Rectal smooth muscle tissue (tissue), 1 donor: Measurements from ENCODE around the gene ATG16L1.

Source experiments
- H3K27ac ChIP-seq: one replicate; pipeline ENCODE4 v1.7.0; 2013; ENCODE audit warnings: low read depth, low read length, inconsistent platforms
- H3K27me3 ChIP-seq: one replicate; pipeline ENCODE4 v1.7.0; 2013; ENCODE audit warnings: low read length; ENCODE audit not compliant: control insufficient read depth, insufficient read depth
- H3K36me3 ChIP-seq: one replicate; pipeline ENCODE4 v1.7.0; 2013; ENCODE audit warnings: low read length; ENCODE audit not compliant: control insufficient read depth, insufficient read depth
- H3K4me1 ChIP-seq: one replicate; pipeline ENCODE4 v1.7.0; 2013; ENCODE audit warnings: low read length; ENCODE audit not compliant: control insufficient read depth, insufficient read depth
- H3K4me3 ChIP-seq: one replicate; pipeline ENCODE4 v1.7.0; 2013; ENCODE audit warnings: low read length
- H3K9ac ChIP-seq: one replicate; pipeline ENCODE4 v1.7.0; 2013; ENCODE audit warnings: low read length

ATG16L1 gene

GRCh38 chr2:233267516-233268245 lies 16.2 kb downstream of the ATG16L1 start:
- Histone ChIP-seq H3K4me1 (no peaks in the 10 kb centered on the region), H3K27ac (no peak overlapping the region), H3K4me3 (no peak overlapping the region), H3K27me3 (no peaks in the 10 kb centered on the region), H3K9ac (no peak overlapping the region), H3K36me3 (peaks cover 34% of the 10 kb centered on the region)

GRCh38 chr2:233270366-233270765 lies 18.9 kb downstream of the ATG16L1 start:
- Histone ChIP-seq H3K36me3 (peaks cover 38% of the 10 kb centered on the region), H3K27me3 (no peaks in the 10 kb centered on the region), H3K27ac (no peak overlapping the region), H3K4me3 (no peak overlapping the region), H3K4me1 (no peaks in the 10 kb centered on the region), H3K9ac (no peak overlapping the region)

GRCh38 chr2:233270951-233271350 lies 19.5 kb downstream of the ATG16L1 start:
- H3K9ac ChIP-seq: no peak overlapping the region
- no peak overlapping the region for H3K27ac ChIP-seq
- no peak overlapping the region for H3K4me3 ChIP-seq
- H3K27me3 ChIP-seq: no peaks in the 10 kb centered on the region
- H3K36me3 ChIP-seq: peaks cover 39% of the 10 kb centered on the region
- no peaks in the 10 kb centered on the region for H3K4me1 ChIP-seq

GRCh38 chr2:233271693-233272092 lies 20.2 kb downstream of the ATG16L1 start:
- Histone ChIP-seq H3K27me3 (no peaks in the 10 kb centered on the region), H3K27ac (no peak overlapping the region), H3K9ac (no peak overlapping the region), H3K4me3 (no peak overlapping the region), H3K36me3 (peaks cover 41% of the 10 kb centered on the region), H3K4me1 (no peaks in the 10 kb centered on the region)

GRCh38 chr2:233273120-233273519 lies 21.6 kb downstream of the ATG16L1 start:
- Histone ChIP-seq H3K27me3 (no peaks in the 10 kb centered on the region), H3K4me3 (no peak overlapping the region), H3K9ac (no peak overlapping the region), H3K27ac (no peak overlapping the region), H3K4me1 (no peaks in the 10 kb centered on the region), H3K36me3 (peaks cover 45% of the 10 kb centered on the region)

GRCh38 chr2:233275223-233275622 lies 23.8 kb downstream of the ATG16L1 start:
- Histone ChIP-seq H3K27me3 (no peaks in the 10 kb centered on the region), H3K36me3 (peaks cover 51% of the 10 kb centered on the region), H3K9ac (no peak overlapping the region)

GRCh38 chr2:233278921-233279320 lies 27.4 kb downstream of the ATG16L1 start:
- Histone ChIP-seq H3K27me3 (no peaks in the 10 kb centered on the region), H3K4me1 (no peaks in the 10 kb centered on the region), H3K27ac (no peak overlapping the region), H3K9ac (no peak overlapping the region), H3K36me3 (peaks cover 50% of the 10 kb centered on the region), H3K4me3 (no peak overlapping the region)

More at GRCh38 chr2:233275223-233275622, 23.8 kb downstream of the ATG16L1 start:
- H3K4me3 ChIP-seq: no peak overlapping the region
- H3K27ac ChIP-seq: no peak overlapping the region
- H3K4me1 ChIP-seq: no peaks in the 10 kb centered on the region

GRCh38 chr2:233280114-233280693 lies 28.7 kb downstream of the ATG16L1 start:
- Histone ChIP-seq H3K4me1 (no peaks in the 10 kb centered on the region), H3K36me3 (peaks cover 37% of the 10 kb centered on the region)

GRCh38 chr2:233281553-233281952 lies 30.1 kb downstream of the ATG16L1 start:
- H3K9ac ChIP-seq: no peak overlapping the region
- H3K27ac ChIP-seq: no peak overlapping the region
- peaks cover 34% of the 10 kb centered on the region for H3K36me3 ChIP-seq
- H3K4me1 ChIP-seq: no peaks in the 10 kb centered on the region
- H3K4me3 ChIP-seq: no peak overlapping the region
- no peaks in the 10 kb centered on the region for H3K27me3 ChIP-seq

More at GRCh38 chr2:233280114-233280693, 28.7 kb downstream of the ATG16L1 start:
- H3K4me3 ChIP-seq: no peak overlapping the region
- H3K27ac ChIP-seq: no peak overlapping the region
- no peaks in the 10 kb centered on the region for H3K27me3 ChIP-seq
- no peak overlapping the region for H3K9ac ChIP-seq

GRCh38 chr2:233281992-233282603 lies 30.6 kb downstream of the ATG16L1 start:
- H3K4me3 ChIP-seq: no peak overlapping the region
- H3K27ac ChIP-seq: no peak overlapping the region
- no peak overlapping the region for H3K9ac ChIP-seq
- H3K4me1 ChIP-seq: no peaks in the 10 kb centered on the region
- H3K27me3 ChIP-seq: no peaks in the 10 kb centered on the region
- peaks cover 38% of the 10 kb centered on the region for H3K36me3 ChIP-seq

- peaks cover 35% of the 10 kb centered on the region for H3K36me3 ChIP-seq
- no peak overlapping the region for H3K4me3 ChIP-seq
- H3K27ac ChIP-seq: no peak overlapping the region
- no peaks in the 10 kb centered on the region for H3K4me1 ChIP-seq
- H3K9ac ChIP-seq: no peak overlapping the region
- H3K27me3 ChIP-seq: no peaks in the 10 kb centered on the region
Observed at GRCh38 chr2:233285921-233286320, 34.4 kb downstream of the ATG16L1 start.

GRCh38 chr2:233287871-233288270 lies 36.4 kb downstream of the ATG16L1 start:
- no peaks in the 10 kb centered on the region for H3K4me1 ChIP-seq
- peaks cover 43% of the 10 kb centered on the region for H3K36me3 ChIP-seq
- no peak overlapping the region for H3K27ac ChIP-seq
- H3K27me3 ChIP-seq: no peaks in the 10 kb centered on the region
- no peak overlapping the region for H3K9ac ChIP-seq
- no peak overlapping the region for H3K4me3 ChIP-seq
